ENCODE measurements around the gene ZNF74.
A peak's percentile ranks its signal among the peaks of the same experiment; 100 is the strongest.
"Not testable (repeated sequence)": the region's sequence is repeated elsewhere in the genome, so short reads cannot be mapped to it uniquely, and the experiment has no call there.

The ZNF74 gene

GRCh38 chr22:20393705-20394476 lies at the start of gene ZNF74:
Gene ZNF74, plus strand, starts transcription at chr22:20394151. Its CDS starts 478 bp downstream, at chr22:20394629.
- peak; percentile 77 for DNase-seq

GRCh38 chr22:20346553-20346952 lies 47.4 kb upstream of the ZNF74 start:
- DNase-seq, result not testable (repeated sequence)

- DNase-seq, result not testable (repeated sequence)
Observed at GRCh38 chr22:20352536-20352935, 41.4 kb upstream of the ZNF74 start.

- no peak for DNase-seq
Observed at GRCh38 chr22:20354238-20354975, 39.5 kb upstream of the ZNF74 start.

GRCh38 chr22:20355939-20356636 lies 37.9 kb upstream of the ZNF74 start:
- not testable (repeated sequence) for DNase-seq

GRCh38 chr22:20356906-20357305 lies 37.0 kb upstream of the ZNF74 start:
- not testable (repeated sequence) for DNase-seq

- DNase-seq, result not testable (repeated sequence)
Observed at GRCh38 chr22:20357967-20358366, 36.0 kb upstream of the ZNF74 start.

- DNase-seq, result not testable (repeated sequence)
Observed at GRCh38 chr22:20358503-20359239, 35.3 kb upstream of the ZNF74 start.

- DNase-seq, result not testable (repeated sequence)
Observed at GRCh38 chr22:20360261-20360660, 33.7 kb upstream of the ZNF74 start.

- DNase-seq, result not testable (repeated sequence)
Observed at GRCh38 chr22:20360866-20361751, 32.8 kb upstream of the ZNF74 start.

GRCh38 chr22:20361752-20362229 lies 32.2 kb upstream of the ZNF74 start:
- not testable (repeated sequence) for DNase-seq

GRCh38 chr22:20362403-20362802 lies 31.5 kb upstream of the ZNF74 start:
- DNase-seq, result not testable (repeated sequence)

- DNase-seq, result not testable (repeated sequence)
Observed at GRCh38 chr22:20364335-20365260, 29.4 kb upstream of the ZNF74 start.

- not testable (repeated sequence) for DNase-seq
Observed at GRCh38 chr22:20366841-20367240, 27.1 kb upstream of the ZNF74 start.

GRCh38 chr22:20368875-20369274 lies 25.1 kb upstream of the ZNF74 start:
- DNase-seq, result not testable (repeated sequence)

- not testable (repeated sequence) for DNase-seq
Observed at GRCh38 chr22:20371687-20372086, 22.3 kb upstream of the ZNF74 start.

- DNase-seq, result not testable (repeated sequence)
Observed at GRCh38 chr22:20372406-20372854, 21.5 kb upstream of the ZNF74 start.

- not testable (repeated sequence) for DNase-seq
Observed at GRCh38 chr22:20373195-20373706, 20.7 kb upstream of the ZNF74 start.

GRCh38 chr22:20374130-20374529 lies 19.8 kb upstream of the ZNF74 start:
- not testable (repeated sequence) for DNase-seq

- DNase-seq, result not testable (repeated sequence)
Observed at GRCh38 chr22:20376281-20376680, 17.7 kb upstream of the ZNF74 start.
